ENCODE measurements around the gene C1orf87. TPM values are rescaled to one million over a fixed set of nuclear protein-coding genes. Genes with fewer than 3 reads are reported as not detected.

C1orf87 gene
- total RNA-seq, 1 experiment from 2014 or later, result not detected

DNA sequence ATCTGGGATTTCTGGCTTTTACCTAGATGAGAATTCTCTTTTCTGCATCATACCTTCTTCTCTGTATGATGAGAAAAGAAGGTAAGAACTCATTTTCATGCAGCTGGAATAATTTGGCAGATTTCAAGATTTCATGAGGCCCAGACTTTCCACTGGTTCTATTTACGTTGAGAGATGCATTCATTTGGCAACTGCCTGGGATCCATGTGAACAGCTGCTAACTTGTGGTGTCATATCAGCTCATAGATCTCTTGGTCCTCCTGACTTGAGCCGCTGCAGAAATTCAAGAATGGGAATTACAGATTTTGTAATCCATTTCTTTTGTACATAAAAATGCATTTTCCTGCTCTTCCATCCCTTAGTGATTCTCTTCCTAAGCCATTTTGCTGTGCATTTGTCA is 17.1 kb upstream of the C1orf87 start:
- Mint-ChIP-seq H3K9me3 (ENCODE audit: unreplicated experiment) (no peaks in the 10 kb centered on the region), H3K27ac (ENCODE audit: unreplicated experiment) (no peak overlapping the region), H3K27me3 (ENCODE audit: insufficient read depth, unreplicated experiment) (peaks cover 6% of the 10 kb centered on the region), H3K4me1 (ENCODE audit: low read depth, unreplicated experiment) (no peaks in the 10 kb centered on the region), H3K4me3 (ENCODE audit: unreplicated experiment) (no peak overlapping the region), H3K36me3 (ENCODE audit: insufficient read depth, unreplicated experiment) (no peaks in the 10 kb centered on the region)
- intact Hi-C loops (cut with micrococcal nuclease; ENCODE audit: unreplicated experiment), result no loop called here
- CTCF ChIA-PET, result no interaction called here
- H3K27me3 ChIP-seq (replicated peaks; ENCODE audit: control insufficient read depth, insufficient read depth, low read length), result no peaks in the 10 kb centered on the region
- TF ChIP-seq, protein P1, sequence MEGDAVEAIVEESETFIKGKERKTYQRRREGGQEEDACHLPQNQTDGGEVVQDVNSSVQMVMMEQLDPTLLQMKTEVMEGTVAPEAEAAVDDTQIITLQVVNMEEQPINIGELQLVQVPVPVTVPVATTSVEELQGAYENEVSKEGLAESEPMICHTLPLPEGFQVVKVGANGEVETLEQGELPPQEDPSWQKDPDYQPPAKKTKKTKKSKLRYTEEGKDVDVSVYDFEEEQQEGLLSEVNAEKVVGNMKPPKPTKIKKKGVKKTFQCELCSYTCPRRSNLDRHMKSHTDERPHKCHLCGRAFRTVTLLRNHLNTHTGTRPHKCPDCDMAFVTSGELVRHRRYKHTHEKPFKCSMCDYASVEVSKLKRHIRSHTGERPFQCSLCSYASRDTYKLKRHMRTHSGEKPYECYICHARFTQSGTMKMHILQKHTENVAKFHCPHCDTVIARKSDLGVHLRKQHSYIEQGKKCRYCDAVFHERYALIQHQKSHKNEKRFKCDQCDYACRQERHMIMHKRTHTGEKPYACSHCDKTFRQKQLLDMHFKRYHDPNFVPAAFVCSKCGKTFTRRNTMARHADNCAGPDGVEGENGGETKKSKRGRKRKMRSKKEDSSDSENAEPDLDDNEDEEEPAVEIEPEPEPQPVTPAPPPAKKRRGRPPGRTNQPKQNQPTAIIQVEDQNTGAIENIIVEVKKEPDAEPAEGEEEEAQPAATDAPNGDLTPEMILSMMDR (IDR thresholded peaks at IDR 0.05; ENCODE audit: insufficient read depth in 1 of 2, low read depth in 1 of 2, low read length in 1 of 2, severe bottlenecking in 1 of 2, unreplicated experiment in 1 of 2), result no peak
- no peak overlapping the region for H3K4me3 ChIP-seq (ENCODE audit: low read depth, low read length)
- no peaks in the 10 kb centered on the region for H3K36me3 ChIP-seq (ENCODE audit: control insufficient read depth, insufficient read depth, low read length)
- H3K9me3 ChIP-seq, result no peaks in the 10 kb centered on the region
- POLR2A ChIA-PET, result no interaction called here
- no peak for DNase-seq
- H3K4me1 ChIP-seq, result no peaks in the 10 kb centered on the region
- BruUV-seq (replicated peaks), result no TSS peak

DNA sequence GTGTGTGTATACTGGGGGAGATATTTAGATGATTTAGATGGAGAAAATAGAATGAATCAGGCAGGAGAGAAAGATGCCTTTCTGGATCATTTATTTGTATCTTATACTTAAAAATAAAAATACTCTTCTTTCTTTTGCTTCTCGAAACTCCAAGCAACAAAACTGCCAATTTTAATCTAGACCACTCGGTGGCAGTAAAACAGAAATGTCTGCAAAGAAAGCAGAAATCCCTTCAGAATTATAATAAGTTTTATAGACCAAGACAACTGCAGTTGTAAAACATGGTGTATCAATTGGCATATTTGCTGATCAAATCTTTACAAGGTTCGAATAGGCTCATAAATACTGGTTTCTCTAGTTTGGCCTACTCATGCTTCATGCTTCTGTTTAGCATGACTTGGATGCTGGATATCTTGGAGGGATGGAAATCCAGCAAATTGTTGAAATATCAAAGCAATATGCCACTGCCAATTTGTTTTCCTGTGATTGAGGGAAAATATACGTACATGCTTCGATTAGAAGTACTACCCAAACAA is 15.1 kb upstream of the C1orf87 start:
- TF ChIP-seq, protein P1 (IDR thresholded peaks at IDR 0.05; ENCODE audit: insufficient read depth in 1 of 2, low read depth in 1 of 2, low read length in 1 of 2, severe bottlenecking in 1 of 2, unreplicated experiment in 1 of 2), result peak in 1 of 2 experiments; percentile 13
- CTCF ChIA-PET, result no interaction called here
- Mint-ChIP-seq H3K4me1 (ENCODE audit: low read depth, unreplicated experiment) (no peaks in the 10 kb centered on the region), H3K4me3 (ENCODE audit: unreplicated experiment) (no peak overlapping the region), H3K9me3 (ENCODE audit: unreplicated experiment) (no peaks in the 10 kb centered on the region), H3K27ac (ENCODE audit: unreplicated experiment) (no peak overlapping the region), H3K27me3 (ENCODE audit: insufficient read depth, unreplicated experiment) (peaks cover 6% of the 10 kb centered on the region), H3K36me3 (ENCODE audit: insufficient read depth, unreplicated experiment) (no peaks in the 10 kb centered on the region)
- Histone ChIP-seq H3K27me3 (replicated peaks; ENCODE audit: control insufficient read depth, insufficient read depth, low read length) (no peaks in the 10 kb centered on the region), H3K9me3 (no peaks in the 10 kb centered on the region), H3K4me3 (ENCODE audit: low read depth, low read length) (no peak overlapping the region), H3K4me1 (no peaks in the 10 kb centered on the region), H3K36me3 (ENCODE audit: control insufficient read depth, insufficient read depth, low read length) (no peaks in the 10 kb centered on the region)
- DNase-seq, result no peak
- POLR2A ChIA-PET, result no interaction called here
- intact Hi-C loops (cut with micrococcal nuclease; ENCODE audit: unreplicated experiment), result no loop called here
- BruUV-seq (replicated peaks), result no TSS peak

DNA sequence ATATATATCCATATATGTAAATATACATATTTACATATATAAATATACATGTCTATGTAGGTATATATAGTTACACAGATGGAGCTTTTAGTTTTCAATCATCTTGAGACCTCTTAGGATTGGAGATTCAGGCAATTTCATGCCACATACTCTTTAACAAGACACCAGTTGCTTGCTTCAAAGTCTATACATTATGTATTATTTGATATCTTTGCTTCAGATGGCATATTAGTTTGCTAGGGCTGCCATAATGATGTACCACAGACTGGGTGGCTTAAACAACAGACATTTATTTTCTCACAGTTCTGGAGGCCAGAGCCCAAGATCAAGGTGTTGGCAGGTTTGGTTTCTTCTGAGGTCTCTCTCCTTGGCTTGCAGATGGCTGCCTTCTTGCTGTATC is 14.1 kb upstream of the C1orf87 start:
- H3K27me3 ChIP-seq (replicated peaks; ENCODE audit: control insufficient read depth, insufficient read depth, low read length), result no peaks in the 10 kb centered on the region
- no peak overlapping the region for H3K4me3 ChIP-seq (ENCODE audit: low read depth, low read length)
- no peaks in the 10 kb centered on the region for H3K9me3 Mint-ChIP-seq (ENCODE audit: unreplicated experiment)
- intact Hi-C loops (cut with micrococcal nuclease; ENCODE audit: unreplicated experiment), result no loop called here
- no peaks in the 10 kb centered on the region for H3K36me3 ChIP-seq (ENCODE audit: control insufficient read depth, insufficient read depth, low read length)
- ChIA-PET CTCF (no interaction called here), POLR2A (no interaction called here)
- no peak for DNase-seq
- H3K36me3 Mint-ChIP-seq (ENCODE audit: insufficient read depth, unreplicated experiment), result no peaks in the 10 kb centered on the region
- H3K4me1 Mint-ChIP-seq (ENCODE audit: low read depth, unreplicated experiment), result no peaks in the 10 kb centered on the region
- peaks cover 6% of the 10 kb centered on the region for H3K27me3 Mint-ChIP-seq (ENCODE audit: insufficient read depth, unreplicated experiment)
- TF ChIP-seq, protein P1 (IDR thresholded peaks at IDR 0.05; ENCODE audit: insufficient read depth in 1 of 2, low read depth in 1 of 2, low read length in 1 of 2, severe bottlenecking in 1 of 2, unreplicated experiment in 1 of 2), result no peak
- H3K27ac Mint-ChIP-seq (ENCODE audit: unreplicated experiment), result no peak overlapping the region
- H3K4me3 Mint-ChIP-seq (ENCODE audit: unreplicated experiment), result no peak overlapping the region
- no peaks in the 10 kb centered on the region for H3K4me1 ChIP-seq
- BruUV-seq (replicated peaks), result no TSS peak
- no peaks in the 10 kb centered on the region for H3K9me3 ChIP-seq

Data from Caco-2 (cell line).